Glomerular endothelial cell (primary cell): Measurements from ENCODE around the gene KIF15. TPM values are rescaled to one million over a fixed set of nuclear protein-coding genes. Genes with fewer than 3 reads are reported as not detected.
A peak's percentile ranks its signal among the peaks of the same experiment; 100 is the strongest.
"Not testable (repeated sequence)": the region's sequence is repeated elsewhere in the genome, so short reads cannot be mapped to it uniquely, and the experiment has no call there.

ENCODE experiments used
- DNase-seq: peaks from one replicate; pipeline ENCODE4 v3.0.0-alpha.2; 2011; ENCODE audit warnings: low read depth, low spot score; ENCODE audit errors: extremely low read depth
- total RNA-seq: library from RNA; depleted of rRNA; stranded (reverse); fragments of >200 nt; gene quantifications from 2 replicates; pipeline ENCODE4 v1.2.3, GENCODE V29; 2015

KIF15 gene
- total RNA-seq, 1 donor from 2014 or later = 3.7 TPM

- DNase-seq = no peak
These were observed 63.8 kb downstream of the KIF15 start for GRCh38 chr3:44825264-44825925.

- no peak for DNase-seq
These were observed 65.6 kb downstream of the KIF15 start for GRCh38 chr3:44827196-44827595.

- no peak for DNase-seq
These were observed 69.6 kb downstream of the KIF15 start for GRCh38 chr3:44831232-44831631.

DNA sequence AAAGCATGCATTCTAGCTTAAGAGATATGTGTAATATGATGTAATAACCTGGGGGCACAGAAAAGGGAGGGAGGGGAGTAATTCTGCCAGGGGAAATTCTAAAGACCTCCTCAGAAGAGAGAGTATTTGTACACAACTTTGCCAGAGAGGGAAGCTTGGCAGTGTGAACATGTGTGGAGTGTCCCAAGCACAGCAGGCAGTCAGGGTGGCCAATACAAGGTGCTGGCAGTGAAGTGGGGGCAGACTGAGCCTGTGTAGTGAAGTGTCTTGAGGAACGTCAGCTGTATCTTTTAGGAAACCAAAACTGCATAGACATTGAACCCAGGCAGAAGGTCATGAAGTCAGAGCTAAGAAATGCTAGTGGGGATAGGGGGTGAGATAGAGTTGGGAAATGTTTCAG, 70.4 kb downstream of the KIF15 start:
- no peak for DNase-seq

DNA sequence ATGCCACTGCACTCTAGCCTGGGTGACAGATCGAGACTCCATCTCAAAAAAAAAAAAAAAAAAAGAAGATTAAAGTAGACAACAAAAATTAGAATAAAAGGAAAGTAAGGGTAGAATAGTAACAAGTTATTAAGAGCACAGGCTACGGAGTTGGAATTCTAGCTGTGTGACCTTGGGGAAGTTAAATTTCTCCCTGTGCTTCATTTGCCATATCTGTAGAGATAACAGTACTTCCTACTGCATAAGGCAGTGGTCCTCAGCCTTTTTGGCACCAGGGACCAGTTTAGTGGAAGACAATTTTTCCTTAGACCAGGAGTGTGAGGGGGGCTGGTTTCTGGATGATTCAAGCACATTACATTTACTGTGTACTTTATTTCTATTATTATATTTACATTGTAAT, 71.4 kb downstream of the KIF15 start:
- DNase-seq = no peak

GRCh38 chr3:44833394-44833793, 71.8 kb downstream of the KIF15 start:
- DNase-seq = no peak

GRCh38 chr3:44835684-44836083, 74.1 kb downstream of the KIF15 start:
- no peak for DNase-seq

GRCh38 chr3:44842376-44842775, 80.8 kb downstream of the KIF15 start:
- DNase-seq = no peak

GRCh38 chr3:44845528-44846520, 84.2 kb downstream of the KIF15 start:
- DNase-seq = no peak

- DNase-seq = no peak
These were observed 87.0 kb downstream of the KIF15 start for GRCh38 chr3:44848634-44849033.

- DNase-seq = not testable (repeated sequence)
These were observed 95.1 kb downstream of the KIF15 start for GRCh38 chr3:44856663-44857062.

DNA sequence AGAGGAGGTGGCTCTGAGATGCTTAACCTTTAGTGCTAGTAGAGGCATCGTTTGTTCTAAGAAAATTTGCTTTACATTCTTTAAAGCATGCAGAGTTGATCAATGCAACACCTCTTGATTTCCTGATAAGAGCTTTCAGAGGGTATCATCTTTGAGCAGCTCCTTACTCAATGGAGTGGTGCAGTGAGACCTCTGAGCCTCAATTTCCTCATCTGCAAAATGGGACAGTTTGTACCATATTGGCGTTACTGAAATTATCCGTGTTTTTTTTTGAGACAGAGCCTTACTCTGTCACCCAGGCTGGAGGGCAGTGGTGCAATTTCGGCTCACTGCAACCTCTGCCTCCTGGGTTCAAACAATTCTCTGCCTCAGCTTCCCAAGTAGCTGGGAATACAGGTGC, 98.5 kb downstream of the KIF15 start:
- no peak for DNase-seq

DNA sequence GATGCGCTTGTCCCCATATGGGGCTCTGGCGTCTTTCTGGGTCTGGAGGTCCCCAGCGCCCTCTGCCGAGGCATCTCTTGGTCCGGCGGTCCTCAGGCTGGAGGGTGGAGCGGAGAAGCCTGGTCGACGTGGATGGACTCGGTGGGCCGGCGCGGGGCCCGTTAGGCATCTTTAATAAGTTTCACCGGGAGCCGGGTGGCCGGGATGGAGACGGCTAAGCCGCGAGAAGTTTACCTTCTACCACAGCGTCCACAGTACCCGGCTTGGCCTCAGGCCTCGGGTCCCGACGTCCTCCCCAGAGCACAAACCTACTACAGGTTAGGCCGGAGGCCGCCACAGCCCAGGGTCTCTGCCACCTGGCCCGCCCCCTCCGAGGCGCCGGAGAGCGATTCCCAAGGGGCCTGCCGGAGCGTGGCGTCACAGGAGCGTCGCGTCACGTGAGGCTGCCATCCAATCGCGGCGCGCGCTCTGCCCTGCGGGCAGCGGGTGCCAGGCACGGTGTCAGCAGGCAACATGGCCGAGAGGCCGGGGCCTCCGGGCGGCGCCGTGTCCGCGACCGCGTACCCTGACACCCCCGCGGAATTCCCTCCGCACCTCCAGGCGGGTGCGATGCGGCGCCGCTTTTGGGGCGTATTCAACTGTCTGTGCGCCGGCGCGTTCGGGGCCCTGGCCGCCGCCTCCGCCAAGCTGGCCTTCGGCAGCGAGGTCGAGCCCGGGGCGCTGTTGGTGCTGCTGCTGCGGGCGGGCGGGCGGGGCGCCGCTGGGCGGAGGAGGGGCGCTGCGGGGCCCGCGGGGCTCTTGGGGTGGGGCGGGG, 100.0 kb downstream of the KIF15 start, which contains the start of gene TMEM42:
TMEM42 (plus strand) TSS at position 501 of the 814 bp plus-strand sequence; CDS start at position 514, 13 bp downstream.
- DNase-seq = peak; percentile 57

DNA sequence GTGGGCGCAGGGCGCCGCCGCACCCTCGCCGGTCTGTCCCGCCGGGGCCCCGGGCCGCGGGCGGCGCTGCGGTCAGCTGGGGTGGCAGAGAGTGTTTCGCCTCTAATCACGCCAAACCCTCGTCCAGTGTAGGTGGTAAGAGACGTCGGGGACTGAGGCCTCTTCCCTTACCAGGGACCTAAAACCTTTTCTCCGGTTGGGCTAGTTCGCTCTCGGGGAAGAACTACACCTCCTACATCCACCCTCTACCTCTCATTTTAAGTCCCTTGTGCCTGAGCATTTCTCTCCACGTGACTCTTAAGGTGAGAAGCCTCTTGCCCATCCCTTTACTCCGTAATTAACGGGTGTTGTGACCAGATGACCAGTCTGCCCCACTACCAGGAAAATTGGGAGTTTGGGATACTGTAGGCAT, 100.6 kb downstream of the KIF15 start:
- DNase-seq = no peak

DNA sequence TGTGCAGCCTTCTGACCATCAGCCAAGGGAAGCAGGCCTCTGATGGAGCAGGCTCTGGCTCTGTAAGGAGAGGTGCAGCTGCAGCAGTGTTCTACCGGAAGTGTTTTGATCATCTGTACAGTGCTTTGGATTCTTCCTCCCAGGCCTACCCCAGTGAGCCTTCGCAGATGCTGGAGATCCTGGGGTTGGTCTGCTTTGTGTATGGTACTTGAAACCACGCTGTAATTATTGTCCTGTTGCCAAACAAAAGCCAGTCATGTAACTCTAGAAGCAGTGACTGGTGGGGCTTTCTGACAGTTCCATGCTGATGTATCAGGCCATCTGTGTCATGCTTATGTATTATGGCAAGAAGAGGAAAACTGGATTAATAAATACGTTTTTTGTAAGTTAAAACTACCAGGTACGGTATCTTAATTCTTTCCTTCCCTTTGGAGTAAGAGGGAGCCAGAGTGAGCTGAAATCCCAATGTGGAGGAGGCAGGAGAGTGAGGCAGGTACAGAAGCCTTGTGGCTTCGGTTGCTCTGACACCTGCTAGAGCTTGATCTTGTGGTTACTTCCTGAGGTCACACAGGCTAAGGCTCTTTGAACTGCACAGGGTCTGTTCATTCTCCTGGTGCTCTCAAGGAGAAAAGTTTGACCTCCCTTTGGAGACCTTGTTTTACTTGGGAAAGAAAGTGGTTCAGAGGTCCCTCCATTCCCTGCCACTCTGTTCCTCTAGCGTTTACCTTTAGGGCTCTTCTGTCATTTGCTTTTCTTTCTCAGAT, 103.9 kb downstream of the KIF15 start:
- no peak for DNase-seq

DNA sequence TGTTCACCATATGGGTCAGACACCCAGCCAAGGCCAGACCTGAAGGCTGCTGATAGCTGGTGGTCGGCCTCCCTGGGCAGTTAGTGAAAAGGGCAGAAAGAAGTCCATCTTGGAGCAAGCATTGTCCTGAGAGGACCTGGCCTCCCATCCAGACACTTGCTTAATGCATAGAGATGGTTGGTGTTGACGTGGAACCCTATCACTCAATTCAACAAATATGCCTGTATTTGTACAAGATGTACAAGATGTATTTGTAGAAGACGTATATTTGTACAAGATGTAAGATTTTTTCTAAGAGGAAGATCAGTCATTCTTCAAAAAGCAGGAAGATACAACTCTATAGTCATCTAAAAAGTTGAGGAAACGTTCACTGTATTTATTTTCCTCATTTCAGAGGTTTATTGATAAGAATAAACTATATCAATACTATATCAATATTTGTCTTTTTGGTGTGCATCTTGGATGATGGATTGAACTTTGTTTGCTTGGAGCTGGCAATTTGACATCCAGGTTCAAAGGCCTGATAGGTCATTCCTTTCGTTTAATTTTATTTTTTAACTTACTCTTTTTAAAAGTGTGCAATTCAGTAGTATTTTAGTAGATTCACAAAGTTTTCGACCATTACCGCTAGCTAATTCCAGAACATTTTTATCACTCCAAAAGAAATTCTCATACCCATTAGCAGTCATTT, 106.0 kb downstream of the KIF15 start:
- no peak for DNase-seq

GRCh38 chr3:44870375-44871061, 108.9 kb downstream of the KIF15 start:
- DNase-seq = no peak

DNA sequence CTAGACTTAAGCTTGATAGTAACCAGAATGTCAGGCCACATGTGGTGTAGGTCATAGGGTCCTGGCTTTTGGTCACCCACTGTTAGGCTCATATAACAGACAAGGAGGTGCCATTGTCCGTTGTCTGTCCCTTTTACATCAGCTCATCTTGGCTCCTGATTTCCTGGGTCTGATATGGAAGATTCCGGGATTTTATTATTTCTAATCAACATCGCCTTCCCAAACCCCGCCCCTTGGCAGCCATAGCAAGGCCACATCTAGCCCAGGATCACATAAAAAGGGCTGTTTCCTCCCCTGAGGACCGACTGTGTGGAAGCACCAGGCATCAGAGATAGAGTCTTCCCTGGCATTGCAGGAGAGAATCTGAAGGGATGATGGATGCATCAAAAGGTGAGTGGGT, 112.7 kb downstream of the KIF15 start, which contains the start of gene TGM4:
TGM4 (plus strand) TSS at position 301 of the 400 bp plus-strand sequence; CDS start at position 372, 71 bp downstream.
- DNase-seq = no peak

DNA sequence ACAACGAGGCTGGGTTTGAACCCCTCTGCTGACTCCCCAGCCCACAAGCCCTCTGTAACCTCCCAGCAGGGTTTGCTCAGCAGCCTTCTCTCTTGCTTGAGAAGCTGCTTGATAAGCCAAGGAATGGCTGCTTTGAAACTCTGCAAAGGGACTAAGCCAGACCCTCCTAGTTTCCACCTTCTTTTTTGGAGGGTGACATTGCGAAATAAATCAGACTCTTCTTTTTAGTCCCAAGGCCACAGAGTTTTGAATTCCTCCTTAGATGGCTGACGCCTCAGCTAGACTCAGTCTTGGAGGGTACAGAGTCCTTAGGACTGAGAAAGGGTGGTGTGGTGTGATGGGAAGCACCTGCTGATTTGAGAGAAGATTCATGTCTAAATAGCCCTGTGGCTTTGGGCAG, 114.0 kb downstream of the KIF15 start:
- DNase-seq = no peak
